Smooth muscle cell (in vitro differentiated cells): ENCODE data around the gene NEK5. TPM values are rescaled to one million over a fixed set of nuclear protein-coding genes. Genes with fewer than 3 reads are reported as not detected.
"Not testable (repeated sequence)": the region's sequence is repeated elsewhere in the genome, so short reads cannot be mapped to it uniquely, and the experiment has no call there.

Source experiments
- DNase-seq: peaks from one replicate; lab custom pipeline; 2025; ENCODE audit not compliant: unreplicated experiment; lab: John Stamatoyannopoulos, UW
- H2AFZ ChIP-seq: fragments of 200-600 bp; sonication (generic); 2 replicates; pipeline ENCODE4 v1.6.0; 2016; ENCODE audit warnings: antibody characterized with exemption, low read depth, mild to moderate bottlenecking
- H3F3A ChIP-seq: fragments of 200-600 bp; sonication (generic); 2 replicates; pipeline ENCODE4 v1.6.0; 2017; ENCODE audit warnings: antibody characterized with exemption, low read depth
- H3K27ac ChIP-seq: fragments of 200-600 bp; sonication (generic); 2 replicates; pipeline ENCODE4 v1.5.1; 2016; ENCODE audit warnings: low read depth, mild to moderate bottlenecking
- H3K27me3 ChIP-seq: fragments of 200-600 bp; sonication (generic); 2 replicates; pipeline ENCODE4 v1.6.1; 2016; ENCODE audit warnings: low read depth, mild to moderate bottlenecking
- H3K36me3 ChIP-seq: fragments of 200-600 bp; sonication (generic); 2 replicates; pipeline ENCODE4 v1.5.1; 2016; ENCODE audit warnings: low read depth
- H3K4me1 ChIP-seq: fragments of 200-600 bp; sonication (generic); 2 replicates; pipeline ENCODE4 v1.5.1; 2016; ENCODE audit warnings: low read depth
- H3K4me2 ChIP-seq: fragments of 200-600 bp; sonication (generic); 2 replicates; pipeline ENCODE4 v1.6.0; 2016; ENCODE audit warnings: mild to moderate bottlenecking
- H3K4me3 ChIP-seq: fragments of 200-600 bp; sonication (generic); 2 replicates; pipeline ENCODE4 v1.5.1; 2016; ENCODE audit warnings: mild to moderate bottlenecking
- H3K79me2 ChIP-seq: fragments of 200-600 bp; sonication (generic); 2 replicates; pipeline ENCODE4 v1.6.0; 2016; ENCODE audit warnings: low read depth, mild to moderate bottlenecking
- H3K9ac ChIP-seq: fragments of 200-600 bp; sonication (generic); 2 replicates; pipeline ENCODE4 v1.6.0; 2016; ENCODE audit warnings: low read depth
- H3K9me3 ChIP-seq: fragments of 200-600 bp; sonication (generic); replicated peaks from 2 replicates; pipeline ENCODE4 v1.5.1; 2016; ENCODE audit warnings: low read depth
- H4K20me1 ChIP-seq: fragments of 200-600 bp; sonication (generic); 2 replicates; pipeline ENCODE4 v1.6.0; 2016; ENCODE audit warnings: low read depth
- CTCF ChIP-seq: fragments of 200-600 bp; sonication (generic); IDR thresholded peaks from 2 replicates; pipeline ENCODE4 v1.5.1; 2017; ENCODE audit warnings: borderline replicate concordance, mild to moderate bottlenecking, antibody characterized with exemption; ENCODE audit not compliant: insufficient read depth, poor library complexity, severe bottlenecking
- WGBS: methylation state at CpG from one replicate; pipeline ENCODE4 v1.1.7; 2016; ENCODE audit warnings: low lambda C conversion rate; 5-methylcytosine and 5-hydroxymethylcytosine counted together
- polyA plus RNA-seq: library from polyadenylated mRNA; unstranded; fragments of >200 nt; fragmentation: Nextera tagmentation; extraction: Ambion mirVana; gene quantifications from 2 replicates; pipeline ENCODE4 v1.2.1, GENCODE V29; 2016
- total RNA-seq: library from RNA; depleted of rRNA; stranded (reverse); fragments of >200 nt; gene quantifications from 2 replicates; pipeline ENCODE4 v1.2.3, GENCODE V29; 2014

NEK5 gene
- total and polyA plus RNA-seq, 2 experiments from 2014 or later, result 0.04 to 0.29 TPM

- WGBS, result 94% methylated on average over 5 of the region's 5 CpGs
These were observed 41.0 kb upstream of the NEK5 start for GRCh38 chr13:52169839-52170238.

GRCh38 chr13:52165411-52165810 is 36.5 kb upstream of the NEK5 start:
- no peak overlapping the region for H2AFZ ChIP-seq
- no peaks in the 10 kb centered on the region for H3K9me3 ChIP-seq
- no peak for TF ChIP-seq CTCF
- WGBS, result 85% methylated on average over 2 of the region's 2 CpGs
- no peak overlapping the region for H3K4me3 ChIP-seq
- no peaks in the 10 kb centered on the region for H4K20me1 ChIP-seq
- H3K36me3 ChIP-seq, result peaks cover 12% of the 10 kb centered on the region
- H3K27me3 ChIP-seq, result no peaks in the 10 kb centered on the region
- no peak overlapping the region for H3K9ac ChIP-seq
- H3K4me2 ChIP-seq, result no peak overlapping the region
- no peak for DNase-seq
- H3K4me1 ChIP-seq, result peaks cover 14% of the 10 kb centered on the region
- no peaks in the 10 kb centered on the region for H3F3A ChIP-seq
- H3K79me2 ChIP-seq, result no peaks in the 10 kb centered on the region
- no peak overlapping the region for H3K27ac ChIP-seq

More at GRCh38 chr13:52169839-52170238, 41.0 kb upstream of the NEK5 start:
- H3K27me3 ChIP-seq, result no peaks in the 10 kb centered on the region
- no peak overlapping the region for H3K9ac ChIP-seq
- H2AFZ ChIP-seq, result no peak overlapping the region
- peaks cover 16% of the 10 kb centered on the region for H3K36me3 ChIP-seq
- no peak for DNase-seq
- no peaks in the 10 kb centered on the region for H3K4me1 ChIP-seq
- no peak overlapping the region for H3K4me2 ChIP-seq
- no peaks in the 10 kb centered on the region for H4K20me1 ChIP-seq
- no peak overlapping the region for H3K27ac ChIP-seq
- H3K79me2 ChIP-seq, result no peaks in the 10 kb centered on the region
- no peak for TF ChIP-seq CTCF
- H3F3A ChIP-seq, result no peaks in the 10 kb centered on the region
- no peaks in the 10 kb centered on the region for H3K9me3 ChIP-seq
- H3K4me3 ChIP-seq, result no peak overlapping the region

- Histone ChIP-seq H3K9me3 (no peaks in the 10 kb centered on the region), H3K4me1 (peaks cover 14% of the 10 kb centered on the region), H3K27me3 (no peaks in the 10 kb centered on the region), H3K27ac (no peak overlapping the region), H4K20me1 (no peaks in the 10 kb centered on the region), H3K9ac (no peak overlapping the region), H3K4me3 (no peak overlapping the region), H3F3A (no peaks in the 10 kb centered on the region), H3K36me3 (peaks cover 12% of the 10 kb centered on the region), H3K4me2 (no peak overlapping the region), H3K79me2 (no peaks in the 10 kb centered on the region), H2AFZ (no peak overlapping the region)
- no peak for DNase-seq
- no peak for TF ChIP-seq CTCF
These were observed 36.1 kb upstream of the NEK5 start for GRCh38 chr13:52164989-52165388.

- not testable (repeated sequence) for H3K27me3 ChIP-seq
These were observed 35.0 kb upstream of the NEK5 start for GRCh38 chr13:52163878-52164277.

More at GRCh38 chr13:52163878-52164277, 35.0 kb upstream of the NEK5 start:
- Histone ChIP-seq H3K27ac (peak overlapping the region; percentile 2), H3K4me1 (peaks cover 14% of the 10 kb centered on the region)
- H4K20me1 ChIP-seq, H2AFZ ChIP-seq, H3K4me2 ChIP-seq, H3K9ac ChIP-seq, H3K79me2 ChIP-seq, H3F3A ChIP-seq, H3K9me3 ChIP-seq, H3K36me3 ChIP-seq, H3K4me3 ChIP-seq, DNase-seq: not testable (repeated sequence)
- 69% methylated on average over 3 of the region's 3 CpGs for WGBS
